SK-N-MC (cell line): ENCODE data around the gene VSIG10L2.

ENCODE experiments used
- EZH2 ChIP-seq: fragments of 200-600 bp; sonication (generic); IDR thresholded peaks from one replicate; pipeline ENCODE4 v1.6.1; 2017; ENCODE audit warnings: antibody characterized with exemption
- FOXP2 ChIP-seq: optimal IDR thresholded peaks from 2 replicates; pipeline ENCODE3; 2011; ENCODE audit warnings: mild to moderate bottlenecking, moderate library complexity; ENCODE audit not compliant: insufficient read depth; ENCODE audit errors: extremely low read length, control extremely low read depth
- POLR2AphosphoS5 ChIP-seq: IDR thresholded peaks from 2 replicates; pipeline ENCODE4 v1.6.1; 2012; ENCODE audit warnings: mild to moderate bottlenecking, low read depth, low read length, borderline replicate concordance

DNA sequence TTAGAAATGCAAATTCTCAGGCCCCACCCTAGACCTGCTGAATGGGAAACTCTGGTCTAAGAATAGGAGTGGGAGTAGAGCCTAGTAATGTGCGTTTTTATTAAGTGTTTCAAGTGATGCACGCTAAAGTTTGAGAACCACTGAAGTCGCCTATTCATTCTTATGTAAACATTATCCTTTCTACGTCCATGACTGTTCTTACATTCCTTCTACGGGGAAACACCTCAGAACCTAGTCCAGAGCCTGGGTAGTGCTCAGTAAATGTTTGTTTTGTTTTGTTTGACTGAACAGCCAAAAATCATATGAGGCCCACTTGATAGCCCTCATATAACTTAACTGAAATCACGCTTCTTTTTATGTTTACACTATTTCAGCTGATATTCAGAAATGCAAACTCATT lies 29.8 kb downstream of the VSIG10L2 start:
- TF ChIP-seq EZH2 (no peak), FOXP2 (no peak), POLR2AphosphoS5 (no peak)
